DMS53 (cell line): ENCODE measurements around the gene POLR1G.
"Not testable (repeated sequence)": the region's sequence is repeated elsewhere in the genome, so short reads cannot be mapped to it uniquely, and the experiment has no call there.

Experiments used
- DNase-seq: peaks from one replicate; lab custom pipeline; 2025; lab: John Stamatoyannopoulos, UW

POLR1G gene

DNA sequence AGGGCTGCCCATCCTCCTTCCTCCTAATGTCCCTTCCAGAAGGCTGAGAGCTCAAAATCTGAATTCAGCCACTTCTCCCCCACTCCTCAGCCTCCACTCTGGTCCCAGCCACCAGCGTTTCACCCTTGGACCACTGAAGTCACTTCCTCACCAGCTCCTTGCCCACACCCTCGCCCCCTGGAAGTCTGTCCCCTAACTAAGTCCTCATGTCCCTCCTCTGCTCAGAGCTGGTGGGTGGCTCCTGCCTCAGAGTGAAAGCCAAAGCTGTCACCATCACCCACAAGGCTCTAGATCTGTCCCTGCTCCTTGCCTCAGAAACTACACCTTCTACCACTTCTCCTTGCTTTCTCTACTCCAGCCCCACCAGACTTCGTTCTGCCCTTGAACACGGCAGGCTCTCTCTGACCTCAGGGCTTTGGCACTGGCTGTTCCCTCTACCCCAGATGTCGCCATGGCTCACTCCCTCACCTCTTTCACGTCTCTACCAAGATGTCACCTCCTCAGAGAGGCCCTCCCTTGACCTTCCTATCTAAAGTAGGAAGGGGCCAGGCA is 15.6 kb downstream of the POLR1G start:
- DNase-seq = no peak

DNA sequence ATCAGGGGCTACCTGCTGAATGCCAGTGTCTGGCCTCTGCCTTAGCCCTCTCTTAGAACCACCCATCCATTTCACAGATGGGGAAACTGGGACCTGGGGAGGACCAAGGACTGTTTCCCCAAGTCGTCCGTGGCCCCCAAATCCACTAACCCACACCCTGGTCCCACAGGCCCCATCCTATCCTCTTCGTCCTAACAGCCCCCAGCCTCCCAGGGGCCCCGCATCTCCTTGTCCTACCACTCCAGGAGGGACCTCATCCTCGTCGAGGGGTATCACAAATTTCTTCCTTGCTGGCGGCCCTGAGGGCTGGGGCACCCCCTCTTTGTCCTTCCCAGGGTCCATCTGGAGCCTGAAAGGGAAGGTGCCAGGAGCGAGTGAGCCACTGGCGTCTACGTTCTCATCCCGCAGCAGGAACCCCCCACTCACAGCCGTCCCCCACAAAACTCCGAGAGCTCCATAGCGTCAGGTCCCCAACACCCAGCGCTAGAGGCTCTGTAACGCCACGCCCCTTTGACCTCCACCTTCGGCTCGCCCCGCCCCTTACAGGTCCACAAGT is 16.7 kb downstream of the POLR1G start:
- DNase-seq = no peak

DNA sequence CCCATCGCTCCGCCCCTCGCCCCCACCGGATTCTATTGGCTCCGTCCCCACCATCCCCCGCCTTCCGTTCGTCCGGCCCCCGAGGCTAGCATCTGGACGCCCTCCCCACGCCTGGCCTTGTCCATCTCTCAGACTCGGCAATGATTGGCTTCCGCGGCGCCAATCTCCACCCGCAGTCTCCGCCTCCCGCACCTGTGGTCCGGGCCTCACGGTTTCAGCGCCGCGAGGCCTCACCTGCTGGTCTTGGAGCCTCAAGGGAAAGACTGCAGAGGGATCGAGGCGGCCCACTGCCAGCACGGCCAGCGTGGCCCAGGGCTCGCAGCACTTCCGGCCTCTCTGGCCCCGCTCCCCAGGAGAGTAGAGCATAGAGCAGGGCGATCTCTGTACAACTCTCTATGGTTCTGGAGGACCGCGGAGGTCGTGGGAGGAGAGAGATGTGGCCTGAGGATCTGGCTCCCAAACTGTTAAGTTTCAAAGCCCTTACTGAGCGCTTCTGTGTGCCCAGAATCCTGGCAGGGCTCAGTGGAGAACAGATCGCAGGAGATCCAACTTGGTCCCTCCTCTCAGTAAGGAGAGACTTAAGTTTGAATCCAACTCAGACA is 17.2 kb downstream of the POLR1G start, which contains the start of gene ERCC1:
TSS of gene ERCC1 (minus strand) at position 329 of the 602 bp plus-strand sequence. CDS start 543 bp downstream, outside the sequence.
- peak; percentile 98 for DNase-seq

GRCh38 chr19:45424191-45425058 is 18.0 kb downstream of the POLR1G start:
- peak; percentile 91 for DNase-seq

DNA sequence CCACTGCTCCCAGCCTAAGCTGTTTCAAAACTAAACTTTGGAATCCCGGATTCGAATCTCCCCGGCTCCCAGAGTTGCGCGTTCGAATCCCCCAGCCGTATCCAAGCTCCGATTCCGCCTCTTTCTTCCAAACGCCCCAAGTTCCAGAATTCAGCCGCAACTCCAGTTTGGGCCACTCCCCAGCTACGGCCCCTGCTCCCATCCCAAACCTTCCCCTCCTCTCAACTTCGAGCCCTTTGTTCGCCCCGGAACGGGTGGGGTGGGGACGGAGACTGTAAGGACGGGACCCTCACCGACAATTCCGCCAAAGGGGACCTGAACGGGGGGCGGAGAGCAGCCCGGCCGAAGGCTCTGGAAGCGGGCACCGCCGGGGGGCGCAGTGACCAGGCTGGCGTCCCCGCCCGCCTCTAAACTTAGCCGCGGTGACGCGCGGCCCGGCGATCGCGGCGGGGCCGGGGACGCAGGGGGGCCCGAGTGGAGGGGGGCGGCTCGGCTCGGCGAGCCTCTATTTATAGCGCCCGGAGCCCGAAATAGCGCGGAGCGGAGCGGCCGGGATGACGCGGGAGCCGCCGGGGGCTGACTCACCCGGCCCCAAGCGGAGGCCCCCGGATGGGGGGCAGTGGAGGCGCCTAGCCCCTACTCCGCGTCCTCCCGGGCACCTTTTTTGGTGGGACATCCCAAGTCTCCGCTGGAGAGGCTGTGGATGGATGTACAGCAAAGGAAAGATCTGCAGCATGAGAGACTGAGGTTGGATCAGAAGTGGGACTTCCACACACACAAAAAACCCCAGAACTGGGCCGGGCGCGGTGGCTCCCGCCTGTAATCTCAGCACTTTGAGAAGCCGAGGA is 22.2 kb downstream of the POLR1G start:
- peak; percentile 30 for DNase-seq

GRCh38 chr19:45429896-45430295 is 23.5 kb downstream of the POLR1G start:
- DNase-seq = not testable (repeated sequence)

DNA sequence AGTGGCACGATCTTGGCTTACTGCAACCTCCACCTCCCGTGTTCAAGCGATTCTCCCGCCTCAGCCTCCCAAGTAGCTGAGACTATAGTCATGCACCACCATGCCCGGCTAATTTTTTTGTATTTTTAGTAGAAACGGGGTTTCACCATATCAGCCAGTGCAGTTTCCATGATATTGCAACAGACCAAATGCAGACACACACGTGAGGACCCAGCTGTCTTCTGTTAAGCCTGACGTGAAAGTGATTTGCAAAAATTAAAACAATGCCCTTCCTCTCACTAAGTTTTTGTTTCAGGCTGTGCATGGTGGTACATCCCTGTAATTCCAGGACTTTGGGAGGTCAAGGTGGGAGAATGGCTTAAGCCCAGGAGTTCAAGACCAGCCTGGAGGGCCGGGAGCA is 24.6 kb downstream of the POLR1G start:
- not testable (repeated sequence) for DNase-seq

DNA sequence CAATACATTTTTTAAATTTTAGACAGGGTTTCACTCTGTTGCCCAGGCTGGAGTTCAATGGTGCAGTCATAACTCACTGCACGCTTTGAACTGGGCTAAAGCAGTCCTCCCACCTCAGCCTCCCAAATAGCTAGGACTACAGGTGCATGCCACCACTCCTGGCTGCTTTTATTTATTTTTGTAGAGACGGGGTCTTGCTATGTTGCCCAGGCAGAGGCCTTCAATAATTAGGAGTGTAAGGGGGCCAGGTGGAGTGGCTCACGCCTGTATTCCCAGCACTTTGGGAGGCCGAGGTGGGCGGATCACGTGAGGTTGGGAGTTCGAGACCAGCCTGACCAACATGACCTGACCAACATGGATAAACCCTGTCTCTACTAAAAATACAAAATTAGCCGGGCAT is 26.1 kb downstream of the POLR1G start:
- DNase-seq = not testable (repeated sequence)

- no peak for DNase-seq
These were observed 30.9 kb downstream of the POLR1G start for GRCh38 chr19:45437328-45437727.

DNA sequence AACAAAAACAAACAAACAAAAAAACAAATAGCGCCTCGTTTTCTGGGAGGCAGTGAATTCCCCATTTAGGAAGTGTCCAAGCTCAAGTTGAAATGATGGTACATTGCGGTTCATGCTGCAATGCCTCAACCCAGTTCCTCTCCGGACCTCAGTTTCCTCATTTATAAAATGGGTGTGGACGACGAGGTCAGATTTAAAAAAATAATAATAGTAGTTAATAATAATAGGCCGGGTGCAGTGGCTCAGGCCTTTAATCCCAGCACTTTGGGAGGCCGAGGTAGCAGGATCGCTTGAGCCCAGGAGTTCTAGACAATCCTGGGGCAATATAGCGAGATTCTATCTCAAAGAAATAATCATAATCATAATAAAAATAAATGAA is 32.7 kb downstream of the POLR1G start:
- DNase-seq = no peak

DNA sequence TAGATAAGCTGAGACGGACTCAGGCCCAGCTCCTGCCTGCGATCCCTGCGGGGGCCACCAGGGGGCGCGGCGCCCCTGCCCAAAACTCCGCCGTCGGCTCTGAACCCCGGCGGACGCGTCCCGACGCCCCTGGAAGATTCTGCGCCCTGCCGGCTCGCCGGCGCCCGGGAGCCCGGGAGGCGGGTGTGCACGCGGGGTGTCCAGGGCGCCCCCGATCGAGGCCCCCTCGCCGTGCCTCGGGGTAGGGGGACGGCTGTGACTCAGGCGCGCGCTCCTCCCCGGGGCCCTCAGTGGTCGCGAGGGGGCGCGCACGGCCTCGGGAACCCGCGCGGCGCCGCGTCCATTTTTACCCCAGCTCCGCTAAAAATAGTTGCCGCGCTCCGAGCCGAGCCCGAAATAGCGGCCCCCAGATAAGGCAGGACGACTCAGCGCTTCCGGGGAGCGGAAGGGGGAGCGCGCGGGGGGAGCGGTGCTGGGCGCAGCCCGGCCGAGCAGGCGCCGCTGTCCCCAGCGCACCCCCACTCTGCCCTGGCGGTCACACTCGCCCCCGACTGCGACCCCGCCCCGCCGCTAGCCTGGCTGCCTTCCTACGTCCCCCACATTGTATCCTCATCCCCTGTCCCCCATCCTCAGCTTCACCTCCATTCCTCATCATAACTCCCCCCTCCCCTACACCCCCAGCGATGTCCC is 33.3 kb downstream of the POLR1G start:
- DNase-seq = peak; percentile 78

- no peak for DNase-seq
These were observed 33.8 kb downstream of the POLR1G start for GRCh38 chr19:45440259-45440638.

DNA sequence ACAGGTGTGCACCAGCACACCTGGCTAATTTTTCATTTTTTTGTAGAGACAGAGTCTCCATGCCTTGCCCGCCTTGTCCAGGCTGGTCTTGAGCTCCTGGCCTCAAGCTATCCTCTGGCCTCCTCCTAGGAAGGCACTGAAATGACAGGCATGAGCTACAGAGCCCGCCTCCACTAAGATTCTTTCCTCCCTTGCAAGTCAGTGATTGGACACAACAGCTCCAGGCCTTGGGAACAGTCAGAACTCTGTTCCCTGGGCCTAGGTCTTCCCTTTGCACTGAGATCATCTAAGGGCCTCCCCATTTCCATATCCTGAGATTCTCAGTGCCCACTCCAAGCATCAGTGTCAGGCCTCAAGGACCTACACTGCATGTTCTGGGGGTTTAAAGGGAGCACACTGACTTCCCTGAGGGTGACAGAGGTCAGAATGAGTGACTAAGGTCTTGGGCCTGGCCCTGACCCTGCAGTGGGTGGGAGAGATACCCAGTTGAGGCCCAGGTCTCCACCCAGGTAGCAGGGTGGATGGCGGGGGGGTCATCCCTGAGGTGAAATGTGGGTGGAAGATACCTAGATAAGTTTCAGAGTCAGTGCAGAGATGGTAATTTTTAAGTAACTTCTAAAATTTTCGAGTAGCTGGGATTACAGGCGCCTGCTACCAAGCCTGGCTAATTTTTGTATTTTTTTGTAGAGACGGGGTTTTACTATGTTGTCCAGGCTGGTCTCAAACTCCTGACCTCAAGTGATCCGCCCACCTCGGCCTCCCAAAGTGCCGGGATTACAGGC is 34.6 kb downstream of the POLR1G start:
- DNase-seq = peak; percentile 38

DNA sequence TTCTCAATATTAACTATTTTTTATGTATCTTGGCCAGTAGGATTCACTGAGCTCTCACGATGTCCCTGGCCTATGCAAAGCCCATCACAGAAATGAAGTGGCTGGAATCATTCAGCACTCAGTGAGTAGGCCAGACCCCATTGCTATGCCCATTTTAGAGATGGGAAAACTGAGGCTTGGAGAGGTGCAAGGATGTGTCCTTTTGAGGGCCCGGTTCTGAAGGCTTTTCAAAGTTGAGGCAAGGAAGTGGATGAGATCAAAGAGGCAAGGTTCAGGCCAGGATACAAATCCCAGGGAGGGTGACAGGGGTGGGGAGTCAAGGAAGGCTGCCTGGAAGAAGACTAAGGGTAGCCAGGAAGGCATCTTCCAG is 35.9 kb downstream of the POLR1G start:
- no peak for DNase-seq

GRCh38 chr19:45442778-45443461 is 36.5 kb downstream of the POLR1G start:
- peak; percentile 49 for DNase-seq

GRCh38 chr19:45443462-45444317 is 37.2 kb downstream of the POLR1G start:
- peak; percentile 97 for DNase-seq

GRCh38 chr19:45444318-45445041 is 38.0 kb downstream of the POLR1G start:
- DNase-seq = peak; percentile 93

DNA sequence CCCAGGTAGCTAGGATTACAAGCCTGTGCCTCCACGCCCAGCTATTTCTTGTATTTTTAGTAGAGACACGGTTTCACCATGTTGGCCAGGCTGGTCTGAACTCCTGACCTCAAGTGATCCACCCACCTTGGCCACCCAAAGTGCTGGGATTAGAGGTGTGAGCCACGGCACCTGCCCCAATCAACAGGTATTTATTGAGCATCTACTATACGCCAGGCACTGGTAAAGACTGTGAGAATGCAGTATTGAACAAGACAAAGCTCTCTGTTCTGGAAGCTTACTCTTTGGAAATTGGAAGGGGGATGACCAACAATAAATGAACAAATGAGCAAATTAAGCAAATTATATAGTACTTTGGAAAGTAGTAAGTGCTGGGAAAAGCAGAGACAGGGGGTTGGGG is 38.7 kb downstream of the POLR1G start:
- no peak for DNase-seq
